HG03558 (cell line): ENCODE results near the gene NFKBIB.

ENCODE experiments used
- ATAC-seq: cut with Tn5 transposase; IDR thresholded peaks from one replicate; pipeline ENCODE4 v1.9.1; 2021; ENCODE audit warnings: moderate number of reproducible peaks; ENCODE audit not compliant: unreplicated experiment; ENCODE audit errors: extremely low read depth

Gene NFKBIB

GRCh38 chr19:38952395-38953165, 52.8 kb downstream of the NFKBIB start:
- no peak for ATAC-seq

- no peak for ATAC-seq
Measured at GRCh38 chr19:38953677-38954076, 53.9 kb downstream of the NFKBIB start.

- ATAC-seq = no peak
Measured at GRCh38 chr19:38956264-38956663, 56.5 kb downstream of the NFKBIB start.

GRCh38 chr19:38958301-38958700, 58.5 kb downstream of the NFKBIB start:
- ATAC-seq = no peak
